HG02840 (cell line): Measurements from ENCODE around the gene GRK4.

Source experiments
- ATAC-seq: cut with Tn5 transposase; IDR thresholded peaks from one replicate; pipeline ENCODE4 v1.9.1; 2021; ENCODE audit warnings: mild to moderate bottlenecking, moderate library complexity, moderate number of reproducible peaks; ENCODE audit not compliant: unreplicated experiment, low FRiP score

GRK4 gene

GRCh38 chr4:3054169-3054759 is 90.9 kb downstream of the GRK4 start:
- no peak for ATAC-seq

DNA sequence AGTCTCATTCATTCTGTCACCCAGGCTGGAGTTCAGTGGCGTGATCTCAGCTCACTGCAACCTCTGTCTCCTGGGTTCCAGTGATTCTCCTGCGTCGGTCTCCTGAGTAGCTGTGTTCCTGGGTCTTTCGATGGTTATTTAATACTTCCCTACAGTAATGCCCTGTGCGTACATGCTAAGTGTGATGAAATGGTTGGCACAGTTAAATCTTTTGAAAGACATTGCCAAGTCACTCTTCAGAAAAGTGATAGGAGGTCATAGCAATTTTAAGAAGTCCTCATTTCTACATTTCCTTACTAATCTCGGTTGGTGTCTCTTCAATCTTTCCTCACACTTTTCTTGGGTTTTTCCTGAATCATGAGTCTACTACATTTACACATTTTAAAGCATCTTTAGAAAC is 96.6 kb downstream of the GRK4 start:
- no peak for ATAC-seq

- no peak for ATAC-seq
Measured at GRCh38 chr4:3060946-3061345, 97.6 kb downstream of the GRK4 start.

DNA sequence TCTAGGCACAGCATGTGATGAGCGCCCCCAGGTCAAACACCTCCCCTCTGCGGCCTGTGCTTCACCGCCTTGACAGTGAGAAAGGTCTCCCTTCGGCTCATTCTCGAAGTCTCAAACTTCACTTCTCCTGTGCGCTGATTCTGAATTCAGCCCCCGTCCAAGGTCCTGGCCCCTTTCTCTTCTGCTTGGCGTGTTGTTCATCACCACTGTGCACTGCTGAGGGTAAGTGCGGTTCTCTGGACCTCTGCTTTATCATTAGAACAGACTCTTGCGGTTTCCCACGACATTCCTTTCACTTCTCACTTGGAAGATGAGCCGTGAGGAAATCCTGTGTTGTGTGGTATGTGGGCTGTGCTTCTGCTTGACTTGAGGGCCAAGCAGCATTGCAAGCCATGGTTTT is 99.1 kb downstream of the GRK4 start:
- no peak for ATAC-seq

GRCh38 chr4:3065551-3065950 is 102.2 kb downstream of the GRK4 start:
- ATAC-seq, result no peak

GRCh38 chr4:3066836-3067400 is 103.5 kb downstream of the GRK4 start:
- no peak for ATAC-seq

- ATAC-seq, result no peak
Measured at GRCh38 chr4:3067473-3068001, 104.2 kb downstream of the GRK4 start.

DNA sequence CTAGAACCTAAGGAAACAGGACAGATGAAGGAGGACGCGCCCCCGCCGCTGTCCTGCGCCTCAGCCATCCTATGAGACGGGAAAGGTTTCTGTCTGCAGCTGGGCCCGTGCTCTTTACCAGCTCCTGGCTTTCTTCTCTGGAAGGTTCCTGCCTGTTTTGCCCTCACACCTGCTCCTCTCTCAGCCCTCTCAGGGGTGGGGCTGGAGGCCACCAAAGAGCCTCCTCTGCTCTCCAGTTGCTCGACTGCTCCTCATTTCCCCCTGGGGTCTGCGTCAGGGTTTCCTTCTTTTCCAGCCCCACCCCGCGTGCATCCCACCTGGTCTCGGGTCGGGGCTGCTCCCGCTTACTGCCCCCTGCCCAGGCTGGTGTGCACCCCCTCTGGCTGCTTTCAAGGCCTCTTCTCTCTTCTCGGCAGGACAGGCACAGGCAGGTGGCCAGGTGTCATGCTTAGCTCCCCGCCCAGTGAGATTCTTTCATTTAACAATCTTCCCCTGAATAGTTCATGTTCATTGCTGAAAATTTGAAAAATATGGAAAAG is 106.4 kb downstream of the GRK4 start:
- no peak for ATAC-seq

- no peak for ATAC-seq
Measured at GRCh38 chr4:3070709-3071500, 107.5 kb downstream of the GRK4 start.

DNA sequence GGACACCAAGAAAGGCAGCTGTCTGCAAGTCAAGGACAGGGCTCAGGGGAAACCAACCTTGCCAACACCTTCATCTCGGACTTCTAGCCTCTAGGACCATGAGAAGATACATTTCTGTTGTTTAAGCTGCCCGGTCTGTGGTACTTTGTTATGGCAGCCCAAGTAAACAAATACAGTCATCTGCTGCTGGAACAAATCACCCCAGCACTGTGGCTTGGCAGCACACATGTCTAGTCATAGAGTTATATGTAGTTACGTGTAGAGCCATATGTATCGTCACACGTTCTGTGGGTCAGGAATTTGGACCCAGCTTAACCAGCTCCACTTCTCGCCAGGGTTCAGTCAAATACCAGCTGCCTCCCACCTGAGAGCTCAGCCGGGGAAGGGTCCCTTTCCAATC is 108.4 kb downstream of the GRK4 start:
- ATAC-seq, result no peak

DNA sequence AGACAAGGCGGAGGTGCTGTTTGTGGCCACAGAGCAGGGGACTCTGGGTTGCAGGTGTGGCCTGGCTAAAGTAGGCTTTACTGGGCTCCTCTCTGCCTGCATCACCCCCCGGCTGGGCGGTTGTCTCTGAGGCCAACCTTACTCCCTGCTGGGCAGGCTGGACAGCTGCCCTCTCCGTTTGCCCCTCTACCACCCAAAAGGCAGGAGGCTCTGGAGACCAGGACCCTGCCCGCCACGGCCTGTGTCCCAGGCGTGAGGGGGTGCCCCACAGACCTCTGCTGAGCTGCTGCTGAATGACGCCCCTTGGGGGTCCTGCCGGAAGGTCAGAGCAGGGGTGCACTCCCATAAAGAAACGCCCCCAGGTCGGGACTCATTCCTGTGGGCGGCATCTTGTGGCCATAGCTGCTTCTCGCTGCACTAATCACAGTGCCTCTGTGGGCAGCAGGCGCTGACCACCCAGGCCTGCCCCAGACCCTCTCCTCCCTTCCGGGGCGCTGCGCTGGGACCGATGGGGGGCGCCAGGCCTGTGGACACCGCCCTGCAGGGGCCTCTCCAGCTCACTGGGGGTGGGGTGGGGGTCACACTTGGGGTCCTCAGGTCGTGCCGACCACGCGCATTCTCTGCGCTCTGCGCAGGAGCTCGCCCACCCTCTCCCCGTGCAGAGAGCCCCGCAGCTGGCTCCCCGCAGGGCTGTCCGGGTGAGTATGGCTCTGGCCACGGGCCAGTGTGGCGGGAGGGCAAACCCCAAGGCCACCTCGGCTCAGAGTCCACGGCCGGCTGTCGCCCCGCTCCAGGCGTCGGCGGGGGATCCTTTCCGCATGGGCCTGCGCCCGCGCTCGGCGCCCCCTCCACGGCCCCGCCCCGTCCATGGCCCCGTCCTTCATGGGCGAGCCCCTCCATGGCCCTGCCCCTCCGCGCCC is 110.0 kb downstream of the GRK4 start:
- peak; percentile 25 for ATAC-seq

DNA sequence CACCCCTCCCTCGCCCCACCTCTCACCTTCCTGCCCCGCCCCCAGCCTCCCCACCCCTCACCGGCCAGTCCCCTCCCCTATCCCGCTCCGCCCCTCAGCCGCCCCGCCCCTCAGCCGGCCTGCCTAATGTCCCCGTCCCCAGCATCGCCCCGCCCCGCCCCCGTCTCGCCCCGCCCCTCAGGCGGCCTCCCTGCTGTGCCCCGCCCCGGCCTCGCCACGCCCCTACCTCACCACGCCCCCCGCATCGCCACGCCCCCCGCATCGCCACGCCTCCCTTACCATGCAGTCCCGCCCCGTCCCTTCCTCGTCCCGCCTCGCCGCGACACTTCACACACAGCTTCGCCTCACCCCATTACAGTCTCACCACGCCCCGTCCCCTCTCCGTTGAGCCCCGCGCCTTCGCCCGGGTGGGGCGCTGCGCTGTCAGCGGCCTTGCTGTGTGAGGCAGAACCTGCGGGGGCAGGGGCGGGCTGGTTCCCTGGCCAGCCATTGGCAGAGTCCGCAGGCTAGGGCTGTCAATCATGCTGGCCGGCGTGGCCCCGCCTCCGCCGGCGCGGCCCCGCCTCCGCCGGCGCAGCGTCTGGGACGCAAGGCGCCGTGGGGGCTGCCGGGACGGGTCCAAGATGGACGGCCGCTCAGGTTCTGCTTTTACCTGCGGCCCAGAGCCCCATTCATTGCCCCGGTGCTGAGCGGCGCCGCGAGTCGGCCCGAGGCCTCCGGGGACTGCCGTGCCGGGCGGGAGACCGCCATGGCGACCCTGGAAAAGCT is 110.9 kb downstream of the GRK4 start, which contains the start of the genes HTT and HTT-AS:
HTT (plus strand) TSS at position 604 of the 768 bp plus-strand sequence; CDS start at position 749, 145 bp downstream.
HTT-AS (minus strand) TSS at position 461 of the 768 bp plus-strand sequence.
- peak; percentile 64 for ATAC-seq

GRCh38 chr4:3074846-3075651 is 111.7 kb downstream of the GRK4 start:
- ATAC-seq, result peak; percentile 4

DNA sequence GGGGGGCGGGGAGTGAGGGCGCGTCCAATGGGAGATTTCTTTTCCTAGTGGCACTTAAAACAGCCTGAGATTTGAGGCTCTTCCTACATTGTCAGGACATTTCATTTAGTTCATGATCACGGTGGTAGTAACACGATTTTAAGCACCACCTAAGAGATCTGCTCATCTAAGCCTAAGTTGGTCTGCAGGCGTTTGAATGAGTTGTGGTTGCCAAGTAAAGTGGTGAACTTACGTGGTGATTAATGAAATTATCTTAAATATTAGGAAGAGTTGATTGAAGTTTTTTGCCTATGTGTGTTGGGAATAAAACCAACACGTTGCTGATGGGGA is 112.2 kb downstream of the GRK4 start:
- no peak for ATAC-seq

GRCh38 chr4:3077796-3078195 is 114.4 kb downstream of the GRK4 start:
- no peak for ATAC-seq

DNA sequence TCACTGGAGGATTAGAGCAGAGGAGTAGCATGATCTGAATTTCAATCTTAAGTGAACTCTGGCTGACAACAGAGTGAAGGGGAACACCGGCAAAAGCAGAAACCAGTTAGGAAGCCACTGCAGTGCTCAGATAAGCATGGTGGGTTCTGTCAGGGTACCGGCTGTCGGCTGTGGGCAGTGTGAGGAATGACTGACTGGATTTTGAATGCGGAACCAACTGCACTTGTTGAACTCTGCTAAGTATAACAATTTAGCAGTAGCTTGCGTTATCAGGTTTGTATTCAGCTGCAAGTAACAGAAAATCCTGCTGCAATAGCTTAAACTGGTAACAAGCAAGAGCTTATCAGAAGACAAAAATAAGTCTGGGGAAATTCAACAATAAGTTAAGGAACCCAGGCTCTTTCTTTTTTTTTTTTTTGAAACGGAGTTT is 116.3 kb downstream of the GRK4 start:
- ATAC-seq, result no peak

DNA sequence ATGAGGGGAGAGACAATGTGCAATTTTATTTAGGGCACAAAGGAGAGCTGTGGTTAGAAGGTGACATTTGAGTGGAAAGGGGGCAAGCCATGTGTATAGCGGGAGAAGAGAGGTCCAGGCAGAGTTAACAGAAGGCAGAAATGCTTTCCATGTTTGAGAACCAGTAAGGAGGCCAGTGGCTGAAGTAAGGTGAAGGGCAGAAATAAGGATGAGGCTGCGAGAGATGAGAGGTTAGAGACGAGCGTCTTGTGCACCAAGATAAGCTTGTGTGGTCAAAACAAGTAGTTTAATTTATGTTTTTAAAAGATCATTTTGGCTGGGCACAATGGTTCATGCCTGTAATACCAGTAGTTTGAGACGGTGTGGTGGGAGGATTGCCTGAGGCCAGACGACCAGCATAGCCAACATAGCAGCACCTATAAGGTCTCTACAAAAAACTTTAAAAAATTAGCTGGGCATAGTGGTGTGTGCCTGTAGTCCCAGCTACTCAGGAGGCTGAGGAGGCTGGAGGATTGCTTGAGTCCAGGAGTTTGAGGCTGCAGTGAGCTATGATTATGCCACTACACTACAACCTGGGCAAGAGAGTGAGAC is 119.6 kb downstream of the GRK4 start:
- ATAC-seq, result no peak

GRCh38 chr4:3083732-3084131 is 120.4 kb downstream of the GRK4 start:
- no peak for ATAC-seq
